Epithelial cell of esophagus (primary cell): ENCODE data around the gene CREB3L4.
A peak's percentile ranks its signal among the peaks of the same experiment; 100 is the strongest.

Experiments used
- DNase-seq: peaks from one replicate; pipeline ENCODE4 v3.0.0; 2010; ENCODE audit warnings: low read depth
- H3K4me3 ChIP-seq: 2 replicates; pipeline ENCODE4 v1.5.1; 2011; ENCODE audit warnings: mild to moderate bottlenecking, low read length, control low read depth
- TF ChIP-seq, protein P1 (sequence below): IDR thresholded peaks from 2 replicates; pipeline ENCODE4 v1.5.1; 2011; ENCODE audit warnings: low read depth, mild to moderate bottlenecking, low read length, control low read depth, inconsistent platforms; ENCODE audit not compliant: insufficient read depth; ENCODE audit errors: missing control alignments

Gene CREB3L4, protein sequence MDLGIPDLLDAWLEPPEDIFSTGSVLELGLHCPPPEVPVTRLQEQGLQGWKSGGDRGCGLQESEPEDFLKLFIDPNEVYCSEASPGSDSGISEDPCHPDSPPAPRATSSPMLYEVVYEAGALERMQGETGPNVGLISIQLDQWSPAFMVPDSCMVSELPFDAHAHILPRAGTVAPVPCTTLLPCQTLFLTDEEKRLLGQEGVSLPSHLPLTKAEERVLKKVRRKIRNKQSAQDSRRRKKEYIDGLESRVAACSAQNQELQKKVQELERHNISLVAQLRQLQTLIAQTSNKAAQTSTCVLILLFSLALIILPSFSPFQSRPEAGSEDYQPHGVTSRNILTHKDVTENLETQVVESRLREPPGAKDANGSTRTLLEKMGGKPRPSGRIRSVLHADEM

DNA sequence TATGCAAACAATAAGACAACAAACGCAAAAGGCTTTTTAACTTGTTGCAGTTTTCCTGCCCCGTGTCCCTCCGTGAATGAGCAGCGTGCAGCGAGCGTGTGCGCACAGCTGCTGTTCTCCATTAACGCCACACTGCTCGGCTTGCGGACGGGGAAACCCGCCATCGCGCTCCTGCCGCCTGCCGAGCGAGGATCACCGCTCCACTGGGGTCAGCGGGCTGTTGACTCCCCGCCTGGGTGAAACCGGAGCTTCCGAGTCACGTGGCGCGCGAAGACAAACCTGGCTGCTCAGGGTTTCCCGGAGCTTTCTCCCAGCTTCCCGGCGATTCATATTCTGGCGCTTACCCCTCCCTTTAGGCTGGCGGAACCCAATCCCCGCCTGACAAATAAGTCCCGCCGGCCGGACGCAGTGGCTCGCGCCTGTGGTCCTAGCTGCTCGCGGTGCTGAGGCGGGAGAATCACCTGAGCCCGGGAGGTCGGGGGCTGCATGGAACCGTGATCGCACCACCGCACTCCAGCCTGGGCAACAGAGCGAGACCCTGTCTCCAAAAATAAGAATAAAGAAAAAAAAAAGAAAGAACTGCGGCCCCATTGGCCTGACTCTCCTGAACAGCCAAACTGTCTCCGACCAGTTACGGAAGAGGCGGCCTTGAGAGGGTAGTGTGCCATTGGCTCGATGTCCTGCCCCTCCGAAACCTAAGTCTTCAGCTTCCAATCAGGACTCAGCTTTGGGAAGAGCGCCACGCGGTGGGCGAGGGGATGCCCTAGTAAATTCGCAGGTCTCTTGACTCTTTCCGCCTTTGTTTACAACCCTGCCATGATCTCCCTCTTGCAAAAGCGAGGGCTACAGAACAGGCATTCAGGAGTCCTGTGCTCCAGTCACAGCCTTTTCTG is at the start of gene CREB3L4:
Gene CREB3L4 (plus strand): TSS at position 796 of the 893 bp plus-strand sequence. CDS start 624 bp downstream, outside the sequence.
- peak; percentile 98 for DNase-seq
- TF ChIP-seq, protein P1, sequence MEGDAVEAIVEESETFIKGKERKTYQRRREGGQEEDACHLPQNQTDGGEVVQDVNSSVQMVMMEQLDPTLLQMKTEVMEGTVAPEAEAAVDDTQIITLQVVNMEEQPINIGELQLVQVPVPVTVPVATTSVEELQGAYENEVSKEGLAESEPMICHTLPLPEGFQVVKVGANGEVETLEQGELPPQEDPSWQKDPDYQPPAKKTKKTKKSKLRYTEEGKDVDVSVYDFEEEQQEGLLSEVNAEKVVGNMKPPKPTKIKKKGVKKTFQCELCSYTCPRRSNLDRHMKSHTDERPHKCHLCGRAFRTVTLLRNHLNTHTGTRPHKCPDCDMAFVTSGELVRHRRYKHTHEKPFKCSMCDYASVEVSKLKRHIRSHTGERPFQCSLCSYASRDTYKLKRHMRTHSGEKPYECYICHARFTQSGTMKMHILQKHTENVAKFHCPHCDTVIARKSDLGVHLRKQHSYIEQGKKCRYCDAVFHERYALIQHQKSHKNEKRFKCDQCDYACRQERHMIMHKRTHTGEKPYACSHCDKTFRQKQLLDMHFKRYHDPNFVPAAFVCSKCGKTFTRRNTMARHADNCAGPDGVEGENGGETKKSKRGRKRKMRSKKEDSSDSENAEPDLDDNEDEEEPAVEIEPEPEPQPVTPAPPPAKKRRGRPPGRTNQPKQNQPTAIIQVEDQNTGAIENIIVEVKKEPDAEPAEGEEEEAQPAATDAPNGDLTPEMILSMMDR: peak; percentile 39
- H3K4me3 ChIP-seq: peak within 1 kb of the TSS; percentile 75

- TF ChIP-seq, protein P1: peak; percentile 28
- DNase-seq: peak; percentile 15
- no peak overlapping the region for H3K4me3 ChIP-seq
Observed at GRCh38 chr1:153919876-153920852, 47.5 kb upstream of the CREB3L4 start.

- peak overlapping the region; percentile 79 for H3K4me3 ChIP-seq
- DNase-seq: no peak
- TF ChIP-seq, protein P1: no peak
Observed at GRCh38 chr1:153921080-153921802, 46.5 kb upstream of the CREB3L4 start.

DNA sequence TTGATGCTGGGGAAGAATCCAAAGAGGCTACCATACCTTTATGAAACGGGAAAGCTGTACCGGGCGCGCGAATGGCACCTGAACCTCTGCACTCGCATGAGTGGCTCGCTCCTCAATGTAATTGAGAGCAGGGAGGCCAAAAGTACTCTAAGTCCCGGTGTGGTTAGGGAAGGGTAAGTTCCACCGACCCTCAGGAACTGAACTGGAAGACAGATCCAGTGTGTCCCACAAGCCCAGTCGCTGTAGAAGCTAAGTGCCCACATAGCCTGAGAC is 46.0 kb upstream of the CREB3L4 start:
- DNase-seq: peak; percentile 21
- peak overlapping the region; percentile 79 for H3K4me3 ChIP-seq
- TF ChIP-seq, protein P1: no peak

DNA sequence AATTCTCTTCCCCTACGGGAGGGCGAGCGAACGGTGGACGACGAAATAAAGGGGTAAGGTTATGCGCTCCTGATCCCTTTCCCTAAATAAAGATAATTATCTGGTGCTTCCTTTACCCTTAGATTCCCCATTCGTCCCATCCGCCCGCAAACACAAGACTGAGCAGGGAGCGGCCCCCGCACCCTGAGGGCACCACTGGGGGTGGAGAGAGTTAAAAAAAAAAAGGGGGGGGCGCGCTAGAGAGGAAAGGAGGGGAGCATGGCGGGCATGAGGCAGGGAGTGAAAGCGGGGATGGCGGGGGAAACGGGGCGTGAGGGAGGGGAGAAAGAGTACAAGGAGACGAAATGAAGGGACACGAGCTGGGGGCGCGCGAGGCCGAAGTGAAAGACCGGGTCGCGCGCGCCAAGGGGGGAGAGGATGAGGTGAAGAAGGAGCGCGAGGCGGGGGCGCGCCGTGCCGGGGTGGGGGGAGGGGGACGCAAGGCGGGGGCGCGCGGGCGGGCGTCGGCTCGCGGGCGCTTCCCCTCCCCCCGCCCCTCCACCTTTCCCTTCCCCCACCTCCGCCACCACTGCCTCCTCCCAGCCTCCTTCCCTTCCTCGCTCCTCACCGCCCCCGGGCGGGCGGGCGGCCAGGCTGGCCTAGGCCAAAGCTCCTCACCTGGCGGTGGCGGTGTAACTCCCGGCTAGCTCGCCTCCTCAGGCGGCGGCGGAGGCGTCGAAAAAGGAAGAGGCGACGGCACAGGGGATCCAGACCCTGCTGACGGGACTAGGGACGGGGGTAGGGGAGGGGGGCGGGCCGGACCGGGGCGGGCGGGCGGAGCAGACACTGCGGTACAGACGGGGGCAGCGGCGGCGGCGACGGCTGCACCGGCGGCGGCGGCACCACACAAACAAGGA is 45.4 kb upstream of the CREB3L4 start:
- peak; percentile 32 for DNase-seq
- peak overlapping the region; percentile 79 for H3K4me3 ChIP-seq
- TF ChIP-seq, protein P1: no peak
